ENCODE results near the gene SEZ6L2. TPM values are rescaled to one million over a fixed set of nuclear protein-coding genes. Genes with fewer than 3 reads are reported as not detected.
A peak's percentile ranks its signal among the peaks of the same experiment; 100 is the strongest.
"Not testable (repeated sequence)": the region's sequence is repeated elsewhere in the genome, so short reads cannot be mapped to it uniquely, and the experiment has no call there.

Gene SEZ6L2
- polyA plus RNA-seq, 12 donors, result 0.99 to 9.6 (median 1.5) TPM; not detected in 1

GRCh38 chr16:29891525-29892457 lies 7.6 kb downstream of the SEZ6L2 start:
- DNase-seq, result no peak

GRCh38 chr16:29889372-29889771 lies 10.0 kb downstream of the SEZ6L2 start:
- not testable (repeated sequence) for DNase-seq

GRCh38 chr16:29883987-29884386 lies 15.4 kb downstream of the SEZ6L2 start:
- no peak for DNase-seq

GRCh38 chr16:29881050-29881449 lies 18.3 kb downstream of the SEZ6L2 start:
- no peak for DNase-seq

GRCh38 chr16:29878172-29878571 lies 21.2 kb downstream of the SEZ6L2 start:
- no peak for DNase-seq

GRCh38 chr16:29877266-29877961 lies 21.9 kb downstream of the SEZ6L2 start:
- no peak for DNase-seq

- no peak for DNase-seq
Observed at GRCh38 chr16:29876594-29877249, 22.6 kb downstream of the SEZ6L2 start.

- no peak for DNase-seq
Observed at GRCh38 chr16:29876217-29876593, 23.1 kb downstream of the SEZ6L2 start.

- DNase-seq, result no peak
Observed at GRCh38 chr16:29875206-29875605, 24.1 kb downstream of the SEZ6L2 start.

GRCh38 chr16:29873319-29873718 lies 26.0 kb downstream of the SEZ6L2 start:
- no peak for DNase-seq

- no peak for DNase-seq
Observed at GRCh38 chr16:29871822-29872546, 27.4 kb downstream of the SEZ6L2 start.

GRCh38 chr16:29869067-29869466 lies 30.3 kb downstream of the SEZ6L2 start:
- not testable (repeated sequence) for DNase-seq

GRCh38 chr16:29868396-29869009 lies 30.8 kb downstream of the SEZ6L2 start:
- DNase-seq, result no peak

GRCh38 chr16:29864205-29864604 lies 35.1 kb downstream of the SEZ6L2 start:
- DNase-seq, result no peak

GRCh38 chr16:29863669-29863984 lies 35.7 kb downstream of the SEZ6L2 start:
- no peak for DNase-seq

- peak; percentile 96 for DNase-seq
Observed at GRCh38 chr16:29862884-29863668, 36.3 kb downstream of the SEZ6L2 start, which contains the start of gene CDIPT. Gene CDIPT (minus strand): TSS chr16:29863226. CDS start chr16:29862857, 369 bp downstream.

GRCh38 chr16:29862383-29862883 lies 36.9 kb downstream of the SEZ6L2 start:
- DNase-seq, result peak; percentile 15

- DNase-seq, result no peak
Observed at GRCh38 chr16:29860218-29860617, 39.1 kb downstream of the SEZ6L2 start.

- DNase-seq, result no peak
Observed at GRCh38 chr16:29858974-29859373, 40.4 kb downstream of the SEZ6L2 start.

- DNase-seq, result no peak
Observed at GRCh38 chr16:29858149-29858849, 41.1 kb downstream of the SEZ6L2 start.

Data from muscle of arm (tissue), 12 donors.